HT1080 (cell line): Measurements from ENCODE around the gene DLEC1. TPM values are rescaled to one million over a fixed set of nuclear protein-coding genes. Genes with fewer than 3 reads are reported as not detected.

Experiments used
- DNase-seq: peaks from one replicate; pipeline ENCODE4 v3.0.0-alpha.2; 2015; ENCODE audit warnings: low read depth
- polyA plus RNA-seq, 2 experiments: library from polyadenylated mRNA; depleted of rRNA; stranded (reverse); fragments of >200 nt; gene quantifications; 2 replicates each; pipeline ENCODE4 v1.2.3, GENCODE V29; 2015
- total RNA-seq: library from RNA; depleted of rRNA; stranded (reverse); fragments of >200 nt; shearing (Covaris generic); gene quantifications from 2 replicates; pipeline ENCODE4 v1.2.3, GENCODE V29; 2014; rRNA removed

The DLEC1 gene, protein sequence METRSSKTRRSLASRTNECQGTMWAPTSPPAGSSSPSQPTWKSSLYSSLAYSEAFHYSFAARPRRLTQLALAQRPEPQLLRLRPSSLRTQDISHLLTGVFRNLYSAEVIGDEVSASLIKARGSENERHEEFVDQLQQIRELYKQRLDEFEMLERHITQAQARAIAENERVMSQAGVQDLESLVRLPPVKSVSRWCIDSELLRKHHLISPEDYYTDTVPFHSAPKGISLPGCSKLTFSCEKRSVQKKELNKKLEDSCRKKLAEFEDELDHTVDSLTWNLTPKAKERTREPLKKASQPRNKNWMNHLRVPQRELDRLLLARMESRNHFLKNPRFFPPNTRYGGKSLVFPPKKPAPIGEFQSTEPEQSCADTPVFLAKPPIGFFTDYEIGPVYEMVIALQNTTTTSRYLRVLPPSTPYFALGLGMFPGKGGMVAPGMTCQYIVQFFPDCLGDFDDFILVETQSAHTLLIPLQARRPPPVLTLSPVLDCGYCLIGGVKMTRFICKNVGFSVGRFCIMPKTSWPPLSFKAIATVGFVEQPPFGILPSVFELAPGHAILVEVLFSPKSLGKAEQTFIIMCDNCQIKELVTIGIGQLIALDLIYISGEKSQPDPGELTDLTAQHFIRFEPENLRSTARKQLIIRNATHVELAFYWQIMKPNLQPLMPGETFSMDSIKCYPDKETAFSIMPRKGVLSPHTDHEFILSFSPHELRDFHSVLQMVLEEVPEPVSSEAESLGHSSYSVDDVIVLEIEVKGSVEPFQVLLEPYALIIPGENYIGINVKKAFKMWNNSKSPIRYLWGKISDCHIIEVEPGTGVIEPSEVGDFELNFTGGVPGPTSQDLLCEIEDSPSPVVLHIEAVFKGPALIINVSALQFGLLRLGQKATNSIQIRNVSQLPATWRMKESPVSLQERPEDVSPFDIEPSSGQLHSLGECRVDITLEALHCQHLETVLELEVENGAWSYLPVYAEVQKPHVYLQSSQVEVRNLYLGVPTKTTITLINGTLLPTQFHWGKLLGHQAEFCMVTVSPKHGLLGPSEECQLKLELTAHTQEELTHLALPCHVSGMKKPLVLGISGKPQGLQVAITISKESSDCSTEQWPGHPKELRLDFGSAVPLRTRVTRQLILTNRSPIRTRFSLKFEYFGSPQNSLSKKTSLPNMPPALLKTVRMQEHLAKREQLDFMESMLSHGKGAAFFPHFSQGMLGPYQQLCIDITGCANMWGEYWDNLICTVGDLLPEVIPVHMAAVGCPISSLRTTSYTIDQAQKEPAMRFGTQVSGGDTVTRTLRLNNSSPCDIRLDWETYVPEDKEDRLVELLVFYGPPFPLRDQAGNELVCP (N-terminal part only)
- total RNA-seq, result not detected in 2 replicates
- polyA plus RNA-seq (2015; cell fraction: cytosol; rRNA removed), result not detected in 2 replicates
- 0.04 TPM in 1 of 2 replicates, not detected in the other for polyA plus RNA-seq (2015; cell fraction: nucleus; rRNA removed)

DNA sequence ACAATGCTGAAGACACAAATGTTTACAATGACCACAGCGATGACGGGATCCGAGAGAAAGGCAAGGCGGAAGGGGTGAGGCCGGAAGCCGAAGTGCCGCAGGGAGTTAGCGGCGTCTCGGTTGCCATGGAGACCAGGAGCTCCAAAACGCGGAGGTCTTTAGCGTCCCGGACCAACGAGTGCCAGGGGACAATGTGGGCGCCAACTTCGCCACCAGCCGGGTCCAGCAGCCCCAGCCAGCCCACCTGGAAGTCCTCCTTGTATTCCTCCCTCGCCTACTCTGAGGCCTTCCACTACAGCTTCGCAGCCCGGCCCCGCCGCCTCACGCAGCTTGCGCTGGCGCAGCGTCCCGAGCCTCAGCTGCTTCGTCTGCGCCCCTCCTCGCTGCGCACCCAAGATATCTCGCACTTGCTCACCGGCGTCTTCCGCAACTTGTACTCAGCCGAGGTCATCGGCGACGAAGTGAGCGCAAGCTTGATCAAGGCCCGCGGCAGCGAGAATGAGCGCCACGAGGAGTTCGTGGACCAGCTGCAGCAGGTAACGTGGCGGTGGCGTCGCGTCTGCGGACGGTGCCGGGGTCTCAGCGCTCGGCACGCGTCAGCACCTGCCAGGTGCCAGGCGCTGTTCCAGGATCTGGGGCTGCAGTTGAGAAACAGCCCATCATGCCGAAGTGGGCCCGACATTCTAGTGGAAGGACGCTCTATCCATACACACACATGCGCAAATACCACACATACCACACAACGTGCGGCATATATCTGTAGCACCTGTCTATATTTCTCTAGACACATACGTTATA lies at the start of gene DLEC1:
Gene DLEC1 (plus strand): TSS at position 108 of the 798 bp plus-strand sequence. CDS start 18 bp downstream, at position 126.
- DNase-seq, result no peak

DNA sequence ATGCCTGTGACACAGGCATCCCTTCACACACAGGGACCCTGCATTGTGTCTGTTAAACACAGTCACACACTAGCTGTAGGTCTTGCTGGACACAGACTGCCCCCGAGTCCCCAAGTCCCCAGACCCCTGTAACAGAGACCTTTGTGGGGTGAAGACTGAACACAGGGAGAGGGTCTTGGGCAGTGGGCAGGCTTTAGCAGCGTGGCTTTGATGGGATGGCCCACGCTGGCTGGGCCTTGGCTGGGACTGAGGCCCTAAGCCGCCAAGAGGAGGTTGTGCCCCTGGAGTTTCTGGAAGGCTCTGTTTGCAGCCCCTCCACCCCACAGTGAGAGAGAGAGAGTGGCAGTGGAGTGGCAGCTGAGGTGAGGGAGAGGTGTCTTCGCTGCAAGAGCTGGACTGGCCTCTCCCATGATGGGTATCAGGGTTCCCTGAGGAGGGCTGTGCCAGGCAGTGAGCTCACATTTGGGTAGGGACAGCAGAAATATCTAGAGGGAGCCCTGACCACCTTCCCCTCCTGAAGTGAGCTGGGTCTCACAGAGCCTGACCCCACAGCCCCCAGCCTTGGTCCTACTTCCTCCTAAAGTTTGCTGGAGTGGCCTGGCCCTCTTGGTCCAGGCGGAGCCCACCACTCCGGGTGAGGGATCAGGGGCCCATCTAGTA lies 49.1 kb upstream of the DLEC1 start:
- DNase-seq, result no peak

DNA sequence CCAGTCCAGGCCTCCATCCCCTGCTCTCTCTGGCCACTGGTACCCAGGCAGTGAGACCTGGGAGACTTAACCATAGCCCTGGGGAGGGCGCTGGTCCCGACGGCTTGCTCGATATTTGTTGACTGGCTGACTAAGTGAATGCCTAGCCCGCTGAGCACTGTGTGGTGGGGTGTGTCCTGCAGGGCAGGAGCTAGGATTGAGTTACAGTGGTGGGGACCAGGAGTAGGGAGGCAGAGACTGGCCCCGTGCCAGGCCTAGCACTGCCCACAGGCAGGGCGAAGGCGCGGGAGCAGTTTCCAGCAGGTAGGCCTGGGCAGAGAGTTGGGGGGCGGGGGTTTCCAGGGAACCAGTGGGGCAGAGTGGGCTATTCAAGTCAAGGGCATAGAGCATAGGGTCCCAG lies 48.5 kb upstream of the DLEC1 start, which contains the start of gene VILL:
Gene VILL (plus strand): TSS at position 260 of the 400 bp plus-strand sequence. CDS start 2,887 bp downstream, outside the sequence.
- peak; percentile 30 for DNase-seq

DNA sequence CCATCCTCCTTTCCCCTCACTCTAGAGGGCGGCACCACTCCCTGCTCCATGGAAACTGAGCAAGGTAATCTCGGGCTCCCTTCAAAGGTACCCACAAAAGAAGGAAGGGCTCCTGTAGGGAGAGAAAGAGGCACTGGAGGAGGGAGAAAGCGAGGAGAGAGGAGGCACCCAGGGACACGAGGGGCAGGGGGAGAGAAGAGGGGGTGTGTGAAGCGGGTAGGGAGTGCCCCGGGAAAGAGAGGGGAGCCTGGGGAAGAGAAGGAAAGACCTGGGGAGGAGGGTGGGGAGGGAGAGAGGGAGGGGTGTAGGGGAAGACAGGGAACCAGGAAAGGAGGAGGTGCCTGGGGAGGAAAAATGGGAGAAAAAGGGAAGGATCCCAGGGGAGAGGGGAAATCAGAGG lies 47.9 kb upstream of the DLEC1 start:
- no peak for DNase-seq

DNA sequence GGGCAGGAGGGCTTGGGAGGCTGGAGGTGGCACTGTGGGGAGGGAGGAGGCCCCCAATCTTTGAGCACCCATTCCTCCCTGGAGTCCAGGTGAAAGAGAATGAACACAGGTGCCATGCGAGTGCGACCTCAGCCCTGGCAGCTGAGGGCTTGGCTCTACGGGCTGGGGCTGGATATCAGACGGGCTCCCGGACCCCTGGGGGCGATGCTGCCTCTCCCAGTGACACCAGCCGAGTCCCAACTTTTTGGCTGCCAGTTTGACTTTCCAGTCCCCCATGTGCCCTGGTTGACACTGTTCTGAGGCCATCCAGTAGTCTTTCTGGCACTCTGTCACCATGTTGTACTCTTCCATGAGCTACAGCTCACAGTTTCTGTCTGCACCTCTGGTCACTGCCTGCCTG lies 47.2 kb upstream of the DLEC1 start:
- DNase-seq, result no peak

DNA sequence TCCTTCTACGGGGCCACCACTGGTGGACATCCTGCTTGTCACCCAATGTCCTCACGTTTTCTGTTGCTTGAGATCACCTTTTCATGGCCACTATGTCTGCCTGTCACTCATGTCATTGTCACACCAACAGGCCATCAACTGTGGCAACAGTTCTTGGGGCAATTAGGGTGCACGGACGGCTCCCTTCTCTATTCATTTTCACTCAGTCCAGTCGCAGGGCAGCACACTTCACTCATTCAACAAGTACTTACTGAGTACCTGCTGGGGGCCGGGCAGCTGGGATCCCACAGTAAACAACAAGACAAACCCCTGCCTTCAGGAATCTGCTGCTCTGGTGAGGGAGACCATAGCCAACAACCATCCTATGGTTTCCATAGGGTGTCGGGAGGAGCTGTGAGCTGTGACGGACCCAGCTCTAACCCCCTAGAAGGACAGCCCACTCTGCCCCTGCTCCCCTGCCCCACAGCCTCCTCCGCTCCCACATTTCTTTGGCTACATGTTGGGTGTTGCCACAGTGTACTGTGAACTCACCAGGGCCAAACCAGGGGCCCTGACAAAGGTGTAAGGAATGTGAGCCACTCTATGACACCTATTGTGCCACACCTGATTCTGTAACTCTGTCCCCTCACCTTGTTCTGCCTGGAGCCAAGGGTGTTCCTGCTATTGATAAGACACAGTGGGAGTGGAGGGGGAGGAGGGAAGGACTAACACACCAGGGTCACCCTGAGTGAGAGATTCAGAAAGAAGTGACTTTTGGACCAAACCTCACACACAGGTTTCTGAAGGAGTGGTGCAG lies 46.5 kb upstream of the DLEC1 start:
- DNase-seq, result no peak

DNA sequence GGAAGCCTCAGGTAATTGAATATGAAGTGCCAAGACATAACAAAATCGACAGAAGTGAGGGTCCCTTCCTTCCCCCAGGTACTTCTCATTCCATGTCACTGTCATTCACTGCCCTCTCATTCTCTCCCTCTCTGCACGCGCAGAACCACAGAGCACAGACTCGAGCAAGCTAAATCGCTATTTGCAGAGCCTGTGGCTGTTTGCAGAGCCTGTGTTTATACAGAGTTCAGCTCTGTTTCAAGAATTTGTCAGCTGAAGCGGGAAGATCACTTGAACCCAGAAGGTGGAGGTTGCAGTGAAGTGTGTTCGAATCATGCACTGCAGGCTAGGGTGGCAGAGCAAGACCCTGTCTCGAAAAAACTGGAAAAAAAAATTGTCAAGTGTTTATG lies 45.9 kb upstream of the DLEC1 start:
- DNase-seq, result no peak

DNA sequence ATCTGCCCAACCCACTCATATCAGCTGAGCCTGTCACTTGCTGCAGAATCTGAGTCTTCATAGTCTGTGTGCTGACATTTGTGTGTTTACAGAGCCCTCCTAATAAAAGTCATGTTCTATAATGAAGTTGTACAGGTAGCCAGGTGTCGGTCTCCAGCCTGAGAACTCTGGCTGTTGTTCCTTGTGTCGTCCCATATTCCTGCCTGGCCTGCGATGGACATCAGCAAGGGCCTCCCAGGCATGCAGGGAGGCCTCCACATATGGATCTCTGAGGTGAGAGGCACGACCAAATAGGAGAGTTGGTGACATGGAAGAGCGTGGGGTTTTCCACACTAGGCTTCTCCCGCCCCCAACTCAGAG lies 45.6 kb upstream of the DLEC1 start:
- DNase-seq, result no peak

DNA sequence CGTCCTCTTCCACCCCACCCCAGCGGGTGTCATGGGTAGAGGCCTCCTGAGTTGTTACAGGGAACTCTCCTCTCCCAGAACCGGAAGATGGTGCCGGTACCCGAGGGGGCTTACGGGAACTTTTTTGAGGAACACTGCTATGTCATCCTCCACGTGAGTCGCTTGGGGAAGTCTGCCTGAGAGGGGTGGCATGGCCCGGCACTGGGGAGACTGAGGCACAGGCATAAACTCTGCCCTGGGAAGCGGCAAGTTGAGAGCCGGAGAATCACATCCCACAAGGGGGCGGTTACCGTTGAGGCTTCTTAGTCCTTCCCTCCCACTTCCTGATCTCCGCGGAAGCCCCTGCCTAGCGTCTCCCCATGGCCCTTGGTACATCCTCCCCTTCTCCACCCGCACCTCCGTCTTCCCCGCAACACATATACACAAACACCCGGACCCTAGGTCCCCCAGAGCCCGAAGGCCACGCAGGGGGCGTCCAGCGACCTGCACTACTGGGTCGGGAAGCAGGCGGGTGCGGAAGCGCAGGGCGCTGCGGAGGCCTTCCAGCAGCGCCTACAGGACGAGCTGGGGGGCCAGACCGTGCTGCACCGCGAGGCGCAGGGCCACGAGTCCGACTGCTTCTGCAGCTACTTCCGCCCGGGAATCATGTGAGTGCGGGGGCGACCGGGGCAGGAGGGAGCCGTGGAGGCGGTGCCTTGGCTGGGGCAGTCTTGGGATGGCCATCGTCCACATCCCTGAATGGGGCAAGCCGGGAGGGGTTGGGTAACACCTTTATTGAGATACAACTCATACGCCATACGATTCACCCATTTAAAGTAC lies 45.0 kb upstream of the DLEC1 start:
- DNase-seq, result peak; percentile 70

DNA sequence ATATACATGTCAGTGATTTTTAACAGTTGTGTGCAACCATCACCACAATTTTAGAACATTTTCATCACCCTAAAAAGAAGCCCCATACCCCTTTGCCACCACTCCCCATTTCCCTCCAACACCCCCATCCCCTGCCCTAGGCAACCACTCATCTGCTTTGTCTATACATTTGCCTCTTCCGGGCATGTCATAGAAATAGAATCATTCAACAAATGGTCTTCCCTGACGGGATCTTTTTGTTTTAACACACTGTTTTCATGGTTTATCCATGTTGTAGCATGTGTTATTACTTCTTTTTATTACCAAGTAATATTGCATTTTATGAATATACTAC lies 44.4 kb upstream of the DLEC1 start:
- no peak for DNase-seq

DNA sequence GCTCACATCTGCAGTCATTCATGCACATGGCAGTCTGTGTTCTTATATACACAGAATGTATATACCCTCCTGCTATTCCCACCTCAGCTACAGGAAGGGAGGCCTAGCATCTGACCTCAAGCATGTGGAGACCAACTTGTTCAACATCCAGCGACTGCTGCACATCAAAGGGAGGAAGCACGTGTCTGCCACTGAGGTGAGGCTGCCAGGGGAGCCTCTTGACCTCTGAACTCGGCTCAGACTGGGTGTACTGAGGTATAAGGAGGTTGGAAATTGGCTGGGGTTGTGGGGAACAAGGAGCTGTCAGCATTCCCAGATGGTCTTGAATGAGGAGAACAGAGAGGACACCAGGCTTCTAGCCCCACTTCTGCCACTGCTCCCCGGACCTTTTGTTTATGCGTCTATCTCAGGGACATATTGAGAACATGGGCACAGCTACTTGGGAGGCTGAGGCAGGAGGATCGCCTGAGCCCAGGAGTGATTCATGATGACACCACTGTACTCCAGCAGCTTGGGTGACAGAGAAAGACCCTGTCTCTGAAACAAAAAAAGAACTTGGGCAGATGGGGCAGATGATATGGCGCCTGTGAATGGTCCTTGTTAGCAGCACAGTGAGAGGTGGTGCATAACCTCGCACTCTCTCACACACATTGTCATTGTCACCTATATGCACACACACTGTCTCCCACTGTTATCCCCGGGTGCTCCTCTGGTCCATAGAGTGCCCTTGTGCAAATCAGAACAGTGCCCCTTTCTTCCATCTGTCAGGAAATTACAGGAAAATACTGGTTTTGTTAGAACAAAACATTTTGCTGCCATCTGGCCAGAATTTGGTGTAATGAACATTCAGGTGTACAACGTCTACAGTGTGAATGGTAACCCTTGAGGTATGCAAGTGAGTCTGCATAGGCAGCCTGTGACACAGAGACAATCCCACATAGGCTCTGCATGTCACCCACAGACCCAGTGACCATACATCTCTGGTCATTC lies 43.1 kb upstream of the DLEC1 start:
- no peak for DNase-seq

DNA sequence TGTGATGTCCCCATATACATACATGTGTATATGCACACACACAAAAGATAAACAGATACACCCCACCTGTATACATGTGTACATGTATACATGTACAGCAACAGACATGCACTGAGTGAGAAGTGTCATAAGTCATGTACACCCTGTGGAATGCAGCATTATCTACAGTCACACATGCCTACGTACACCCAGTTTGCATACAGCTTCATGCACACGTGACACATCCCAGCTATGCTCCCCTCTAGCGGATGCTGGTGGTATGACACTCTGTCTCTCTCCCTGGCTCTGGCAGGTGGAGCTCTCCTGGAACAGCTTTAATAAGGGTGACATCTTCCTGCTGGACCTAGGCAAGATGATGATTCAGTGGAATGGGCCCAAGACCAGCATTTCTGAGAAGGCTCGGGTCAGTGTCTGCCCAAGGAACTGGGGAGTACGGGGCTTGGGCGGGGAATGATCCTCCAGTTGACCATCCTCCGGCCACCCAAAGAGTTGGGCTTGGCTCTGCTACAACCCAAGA lies 42.2 kb upstream of the DLEC1 start:
- DNase-seq, result peak; percentile 76

DNA sequence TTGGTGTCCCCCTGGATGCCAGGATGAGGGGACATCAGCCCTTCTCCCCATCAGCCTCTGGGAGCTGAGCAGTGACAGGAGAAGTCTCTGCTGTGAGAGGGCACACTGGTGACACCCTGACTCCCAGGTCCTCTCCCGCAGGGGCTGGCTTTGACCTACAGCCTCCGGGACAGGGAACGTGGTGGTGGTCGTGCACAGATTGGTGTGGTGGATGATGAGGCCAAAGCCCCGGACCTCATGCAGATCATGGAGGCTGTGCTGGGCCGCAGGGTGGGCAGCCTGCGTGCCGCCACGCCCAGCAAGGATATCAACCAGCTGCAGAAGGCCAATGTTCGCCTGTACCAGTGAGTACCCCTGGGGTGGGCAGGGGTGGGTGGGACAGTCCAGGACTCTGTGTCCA lies 41.7 kb upstream of the DLEC1 start:
- DNase-seq, result no peak

DNA sequence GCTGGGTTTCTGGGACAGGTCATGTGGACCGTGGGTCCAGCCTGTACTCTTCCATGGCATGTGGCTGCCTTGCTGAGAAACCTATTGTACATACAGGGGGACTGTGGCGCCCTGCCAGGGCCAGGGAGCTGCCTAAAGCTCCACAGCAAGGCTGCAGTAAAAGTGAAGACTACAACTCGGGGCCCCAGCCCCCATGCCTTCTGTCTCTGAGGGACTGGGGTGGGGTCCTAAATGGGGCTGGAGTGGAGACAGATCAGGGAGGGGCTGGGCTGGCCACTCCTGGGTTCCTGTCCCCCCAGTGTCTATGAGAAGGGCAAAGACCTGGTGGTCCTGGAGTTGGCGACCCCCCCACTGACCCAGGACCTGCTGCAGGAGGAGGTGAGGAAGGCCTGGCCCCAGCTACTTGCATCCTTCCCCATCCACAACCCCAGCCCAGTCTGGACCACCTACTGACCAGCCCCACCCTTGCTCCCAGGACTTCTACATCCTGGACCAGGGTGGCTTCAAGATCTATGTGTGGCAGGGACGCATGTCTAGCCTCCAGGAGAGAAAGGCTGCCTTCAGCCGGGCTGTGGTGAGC lies 41.1 kb upstream of the DLEC1 start:
- DNase-seq, result no peak

DNA sequence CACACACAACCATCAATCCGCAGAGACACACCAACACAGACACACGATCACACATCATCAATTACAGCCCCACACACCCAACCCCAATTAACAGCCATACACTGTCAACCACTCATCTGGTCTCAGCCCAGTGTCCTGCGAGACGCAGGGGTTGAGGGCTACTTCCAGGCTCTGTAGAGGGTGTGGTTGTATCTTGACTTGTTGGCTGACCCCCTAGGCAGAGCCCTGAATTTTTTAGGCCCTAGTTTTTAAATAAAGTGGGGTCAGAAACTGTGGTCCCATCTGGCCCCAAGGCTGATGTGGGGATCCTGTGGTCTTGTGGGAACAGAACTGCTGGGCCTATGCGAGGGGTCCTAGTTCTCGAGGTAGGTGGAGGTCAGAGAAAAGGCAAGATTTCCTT lies 39.2 kb upstream of the DLEC1 start:
- no peak for DNase-seq

DNA sequence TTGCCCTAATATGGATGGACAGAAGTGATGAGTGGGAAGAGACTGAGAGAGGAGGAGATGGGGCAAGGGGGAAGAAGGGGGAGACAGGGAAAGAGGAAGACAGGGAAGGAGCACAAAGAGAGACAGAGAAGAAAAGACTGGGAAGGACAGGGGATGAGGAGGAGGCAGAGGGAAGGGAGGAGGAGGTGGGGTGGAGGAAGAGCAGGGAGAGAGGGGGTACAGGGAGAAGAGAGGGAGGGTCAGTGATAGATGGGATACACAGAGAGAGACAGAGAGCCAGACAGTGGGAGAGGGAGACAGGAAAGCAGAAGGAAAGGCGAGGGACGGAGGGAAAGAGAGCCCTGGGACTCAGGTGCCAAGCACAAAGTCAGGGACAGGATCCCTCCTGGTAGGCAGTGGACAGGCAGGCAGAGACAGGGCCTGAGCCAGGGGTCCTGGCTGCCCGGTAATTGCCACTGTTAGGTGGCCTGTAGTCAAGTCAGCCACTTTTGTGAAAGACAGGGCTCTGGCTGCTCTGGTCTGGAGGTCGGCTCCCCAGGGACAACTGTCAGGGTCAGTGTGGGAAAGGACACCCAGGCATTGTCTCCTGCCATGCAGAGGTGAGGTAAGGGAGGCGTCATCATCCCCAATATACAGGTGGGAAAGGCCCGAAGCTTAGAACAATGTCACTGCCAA lies 38.6 kb upstream of the DLEC1 start:
- DNase-seq, result no peak
